Measurements from ENCODE around the gene GNGT1.

DNA sequence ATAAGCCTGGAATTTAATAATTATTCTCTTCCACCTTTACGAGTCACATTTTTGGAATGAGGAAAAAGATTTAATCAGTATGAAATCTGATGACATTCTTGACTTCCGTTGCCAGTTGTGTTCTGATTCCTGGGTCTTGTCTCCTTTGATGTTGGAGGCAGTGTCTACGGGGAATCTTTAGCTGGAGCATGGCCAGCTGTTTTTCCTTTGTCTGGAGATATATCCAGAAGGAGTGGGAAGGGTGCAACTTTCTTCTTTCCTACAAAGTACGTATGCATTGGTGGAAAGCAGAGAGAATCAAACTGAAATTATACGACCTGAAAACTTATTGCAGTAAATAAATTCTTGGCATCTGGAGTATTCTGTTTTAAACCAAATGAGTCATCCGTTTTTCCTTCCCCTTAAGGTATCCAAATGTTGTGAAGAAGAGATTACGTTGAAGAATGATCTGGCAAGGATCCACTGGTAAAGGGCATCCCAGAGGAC, 8.3 kb downstream of the GNGT1 start:
- no peak for TF ChIP-seq CEBPB (IDR thresholded peaks at IDR 0.05)
- TF ChIP-seq, protein P1, sequence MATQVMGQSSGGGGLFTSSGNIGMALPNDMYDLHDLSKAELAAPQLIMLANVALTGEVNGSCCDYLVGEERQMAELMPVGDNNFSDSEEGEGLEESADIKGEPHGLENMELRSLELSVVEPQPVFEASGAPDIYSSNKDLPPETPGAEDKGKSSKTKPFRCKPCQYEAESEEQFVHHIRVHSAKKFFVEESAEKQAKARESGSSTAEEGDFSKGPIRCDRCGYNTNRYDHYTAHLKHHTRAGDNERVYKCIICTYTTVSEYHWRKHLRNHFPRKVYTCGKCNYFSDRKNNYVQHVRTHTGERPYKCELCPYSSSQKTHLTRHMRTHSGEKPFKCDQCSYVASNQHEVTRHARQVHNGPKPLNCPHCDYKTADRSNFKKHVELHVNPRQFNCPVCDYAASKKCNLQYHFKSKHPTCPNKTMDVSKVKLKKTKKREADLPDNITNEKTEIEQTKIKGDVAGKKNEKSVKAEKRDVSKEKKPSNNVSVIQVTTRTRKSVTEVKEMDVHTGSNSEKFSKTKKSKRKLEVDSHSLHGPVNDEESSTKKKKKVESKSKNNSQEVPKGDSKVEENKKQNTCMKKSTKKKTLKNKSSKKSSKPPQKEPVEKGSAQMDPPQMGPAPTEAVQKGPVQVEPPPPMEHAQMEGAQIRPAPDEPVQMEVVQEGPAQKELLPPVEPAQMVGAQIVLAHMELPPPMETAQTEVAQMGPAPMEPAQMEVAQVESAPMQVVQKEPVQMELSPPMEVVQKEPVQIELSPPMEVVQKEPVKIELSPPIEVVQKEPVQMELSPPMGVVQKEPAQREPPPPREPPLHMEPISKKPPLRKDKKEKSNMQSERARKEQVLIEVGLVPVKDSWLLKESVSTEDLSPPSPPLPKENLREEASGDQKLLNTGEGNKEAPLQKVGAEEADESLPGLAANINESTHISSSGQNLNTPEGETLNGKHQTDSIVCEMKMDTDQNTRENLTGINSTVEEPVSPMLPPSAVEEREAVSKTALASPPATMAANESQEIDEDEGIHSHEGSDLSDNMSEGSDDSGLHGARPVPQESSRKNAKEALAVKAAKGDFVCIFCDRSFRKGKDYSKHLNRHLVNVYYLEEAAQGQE (IDR thresholded peaks at IDR 0.05), result no peak
- no peak for TF ChIP-seq RFX5 (IDR thresholded peaks at IDR 0.05)
- no peak for TF ChIP-seq CBX2 (IDR thresholded peaks at IDR 0.05; ENCODE audit: borderline replicate concordance, low read depth)
- TF ChIP-seq POLR2A (IDR thresholded peaks at IDR 0.05; ENCODE audit: low read length), result no peak
- TF ChIP-seq, protein P2, sequence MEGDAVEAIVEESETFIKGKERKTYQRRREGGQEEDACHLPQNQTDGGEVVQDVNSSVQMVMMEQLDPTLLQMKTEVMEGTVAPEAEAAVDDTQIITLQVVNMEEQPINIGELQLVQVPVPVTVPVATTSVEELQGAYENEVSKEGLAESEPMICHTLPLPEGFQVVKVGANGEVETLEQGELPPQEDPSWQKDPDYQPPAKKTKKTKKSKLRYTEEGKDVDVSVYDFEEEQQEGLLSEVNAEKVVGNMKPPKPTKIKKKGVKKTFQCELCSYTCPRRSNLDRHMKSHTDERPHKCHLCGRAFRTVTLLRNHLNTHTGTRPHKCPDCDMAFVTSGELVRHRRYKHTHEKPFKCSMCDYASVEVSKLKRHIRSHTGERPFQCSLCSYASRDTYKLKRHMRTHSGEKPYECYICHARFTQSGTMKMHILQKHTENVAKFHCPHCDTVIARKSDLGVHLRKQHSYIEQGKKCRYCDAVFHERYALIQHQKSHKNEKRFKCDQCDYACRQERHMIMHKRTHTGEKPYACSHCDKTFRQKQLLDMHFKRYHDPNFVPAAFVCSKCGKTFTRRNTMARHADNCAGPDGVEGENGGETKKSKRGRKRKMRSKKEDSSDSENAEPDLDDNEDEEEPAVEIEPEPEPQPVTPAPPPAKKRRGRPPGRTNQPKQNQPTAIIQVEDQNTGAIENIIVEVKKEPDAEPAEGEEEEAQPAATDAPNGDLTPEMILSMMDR (IDR thresholded peaks at IDR 0.05), result no peak
- no peak for TF ChIP-seq CHD4 (IDR thresholded peaks at IDR 0.05; ENCODE audit: borderline replicate concordance)

Data from A549 (cell line).